B cell (primary cell): ENCODE measurements around the gene DDX10.

Experiments used
- EZH2 ChIP-seq: IDR thresholded peaks from 2 replicates; pipeline ENCODE4 v1.6.1; 2012; ENCODE audit warnings: borderline replicate concordance, low read depth, mild to moderate bottlenecking, moderate library complexity, low read length; ENCODE audit not compliant: insufficient read depth, poor library complexity, severe bottlenecking
- TF ChIP-seq, protein P1 (sequence below): fragments of 200-600 bp; IDR thresholded peaks from one replicate; pipeline ENCODE4 v1.8.0; 2022; ENCODE audit warnings: antibody characterized with exemption, mild to moderate bottlenecking

DNA sequence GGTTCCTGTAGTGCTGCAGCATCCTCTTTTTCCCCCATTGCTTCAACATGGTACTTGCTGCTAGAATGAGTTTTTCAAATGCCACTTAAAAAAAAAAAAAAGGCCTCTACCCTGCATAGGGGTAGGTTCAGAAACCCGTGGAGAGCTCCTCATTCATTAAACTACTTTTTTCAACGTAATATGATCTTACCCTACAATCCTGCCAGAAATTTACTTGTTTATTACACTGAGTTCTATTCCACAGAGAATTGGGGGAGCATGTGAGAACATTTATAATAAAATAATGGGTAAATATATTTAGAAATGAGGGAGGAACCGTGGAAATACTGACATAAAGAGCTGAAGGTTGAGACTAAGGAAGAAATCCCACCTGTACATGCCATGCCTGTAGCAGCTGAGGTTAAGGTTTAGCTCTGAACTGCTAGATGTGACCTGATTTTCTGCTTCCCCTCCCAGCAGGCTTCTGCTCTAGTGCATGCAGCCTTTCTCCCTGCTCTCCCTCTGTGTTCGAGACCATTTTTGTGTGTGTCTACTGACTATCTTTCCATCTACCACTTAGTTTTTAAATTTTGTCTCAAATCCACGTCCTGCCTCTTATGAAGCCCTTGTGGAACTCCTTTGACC is 225.7 kb downstream of the DDX10 start:
- TF ChIP-seq, protein P1, sequence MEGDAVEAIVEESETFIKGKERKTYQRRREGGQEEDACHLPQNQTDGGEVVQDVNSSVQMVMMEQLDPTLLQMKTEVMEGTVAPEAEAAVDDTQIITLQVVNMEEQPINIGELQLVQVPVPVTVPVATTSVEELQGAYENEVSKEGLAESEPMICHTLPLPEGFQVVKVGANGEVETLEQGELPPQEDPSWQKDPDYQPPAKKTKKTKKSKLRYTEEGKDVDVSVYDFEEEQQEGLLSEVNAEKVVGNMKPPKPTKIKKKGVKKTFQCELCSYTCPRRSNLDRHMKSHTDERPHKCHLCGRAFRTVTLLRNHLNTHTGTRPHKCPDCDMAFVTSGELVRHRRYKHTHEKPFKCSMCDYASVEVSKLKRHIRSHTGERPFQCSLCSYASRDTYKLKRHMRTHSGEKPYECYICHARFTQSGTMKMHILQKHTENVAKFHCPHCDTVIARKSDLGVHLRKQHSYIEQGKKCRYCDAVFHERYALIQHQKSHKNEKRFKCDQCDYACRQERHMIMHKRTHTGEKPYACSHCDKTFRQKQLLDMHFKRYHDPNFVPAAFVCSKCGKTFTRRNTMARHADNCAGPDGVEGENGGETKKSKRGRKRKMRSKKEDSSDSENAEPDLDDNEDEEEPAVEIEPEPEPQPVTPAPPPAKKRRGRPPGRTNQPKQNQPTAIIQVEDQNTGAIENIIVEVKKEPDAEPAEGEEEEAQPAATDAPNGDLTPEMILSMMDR: no peak
- no peak for TF ChIP-seq EZH2
